ENCODE results near the gene FKBP3. TPM values are rescaled to one million over a fixed set of nuclear protein-coding genes. Genes with fewer than 3 reads are reported as not detected.
A peak's percentile ranks its signal among the peaks of the same experiment; 100 is the strongest.

FKBP3 gene
- total and polyA plus RNA-seq, 2 experiments from 2014 or later: 114 to 699 TPM

DNA sequence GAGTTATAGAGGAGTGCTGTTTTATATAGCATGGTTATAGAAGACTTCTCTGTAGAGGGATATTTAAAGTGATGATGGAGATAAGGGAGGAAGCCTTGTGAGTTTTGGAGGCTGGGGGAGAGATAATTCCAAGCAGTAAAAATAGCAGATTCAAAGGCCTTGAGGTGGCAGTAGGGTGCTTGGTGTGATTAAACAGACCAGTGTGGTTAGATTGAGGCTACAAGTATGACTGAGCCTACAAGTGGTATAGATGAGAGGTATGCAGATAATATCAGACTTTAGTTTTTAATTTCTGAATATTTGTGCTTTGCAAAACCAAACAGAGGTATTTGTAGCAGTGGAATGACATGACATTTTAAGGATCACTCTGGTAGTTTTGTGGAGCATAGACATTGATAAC lies 21.8 kb upstream of the FKBP3 start (continued):
- TF ChIP-seq, protein P1, sequence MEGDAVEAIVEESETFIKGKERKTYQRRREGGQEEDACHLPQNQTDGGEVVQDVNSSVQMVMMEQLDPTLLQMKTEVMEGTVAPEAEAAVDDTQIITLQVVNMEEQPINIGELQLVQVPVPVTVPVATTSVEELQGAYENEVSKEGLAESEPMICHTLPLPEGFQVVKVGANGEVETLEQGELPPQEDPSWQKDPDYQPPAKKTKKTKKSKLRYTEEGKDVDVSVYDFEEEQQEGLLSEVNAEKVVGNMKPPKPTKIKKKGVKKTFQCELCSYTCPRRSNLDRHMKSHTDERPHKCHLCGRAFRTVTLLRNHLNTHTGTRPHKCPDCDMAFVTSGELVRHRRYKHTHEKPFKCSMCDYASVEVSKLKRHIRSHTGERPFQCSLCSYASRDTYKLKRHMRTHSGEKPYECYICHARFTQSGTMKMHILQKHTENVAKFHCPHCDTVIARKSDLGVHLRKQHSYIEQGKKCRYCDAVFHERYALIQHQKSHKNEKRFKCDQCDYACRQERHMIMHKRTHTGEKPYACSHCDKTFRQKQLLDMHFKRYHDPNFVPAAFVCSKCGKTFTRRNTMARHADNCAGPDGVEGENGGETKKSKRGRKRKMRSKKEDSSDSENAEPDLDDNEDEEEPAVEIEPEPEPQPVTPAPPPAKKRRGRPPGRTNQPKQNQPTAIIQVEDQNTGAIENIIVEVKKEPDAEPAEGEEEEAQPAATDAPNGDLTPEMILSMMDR (conservative IDR thresholded peaks at IDR 0.05; ENCODE audit: low read depth in 2 of 2): no peak
- no peak for TF ChIP-seq CREB1 (CRISPR knock-in tag; IDR thresholded peaks at IDR 0.05; ENCODE audit: low read depth)
- no peak for TF ChIP-seq ZNF114 (CRISPR knock-in tag; IDR thresholded peaks at IDR 0.05)
- TF ChIP-seq ZNF331 (CRISPR knock-in tag; IDR thresholded peaks at IDR 0.05; ENCODE audit: low read depth): no peak
- no peak for TF ChIP-seq NANOG (IDR thresholded peaks at IDR 0.05; ENCODE audit: borderline replicate concordance)
- TF ChIP-seq EZH2phosphoT487 (IDR thresholded peaks at IDR 0.05; ENCODE audit: unreplicated experiment): no peak
- TF ChIP-seq, protein P2, sequence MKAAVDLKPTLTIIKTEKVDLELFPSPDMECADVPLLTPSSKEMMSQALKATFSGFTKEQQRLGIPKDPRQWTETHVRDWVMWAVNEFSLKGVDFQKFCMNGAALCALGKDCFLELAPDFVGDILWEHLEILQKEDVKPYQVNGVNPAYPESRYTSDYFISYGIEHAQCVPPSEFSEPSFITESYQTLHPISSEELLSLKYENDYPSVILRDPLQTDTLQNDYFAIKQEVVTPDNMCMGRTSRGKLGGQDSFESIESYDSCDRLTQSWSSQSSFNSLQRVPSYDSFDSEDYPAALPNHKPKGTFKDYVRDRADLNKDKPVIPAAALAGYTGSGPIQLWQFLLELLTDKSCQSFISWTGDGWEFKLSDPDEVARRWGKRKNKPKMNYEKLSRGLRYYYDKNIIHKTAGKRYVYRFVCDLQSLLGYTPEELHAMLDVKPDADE (IDR thresholded peaks at IDR 0.05): no peak

DNA sequence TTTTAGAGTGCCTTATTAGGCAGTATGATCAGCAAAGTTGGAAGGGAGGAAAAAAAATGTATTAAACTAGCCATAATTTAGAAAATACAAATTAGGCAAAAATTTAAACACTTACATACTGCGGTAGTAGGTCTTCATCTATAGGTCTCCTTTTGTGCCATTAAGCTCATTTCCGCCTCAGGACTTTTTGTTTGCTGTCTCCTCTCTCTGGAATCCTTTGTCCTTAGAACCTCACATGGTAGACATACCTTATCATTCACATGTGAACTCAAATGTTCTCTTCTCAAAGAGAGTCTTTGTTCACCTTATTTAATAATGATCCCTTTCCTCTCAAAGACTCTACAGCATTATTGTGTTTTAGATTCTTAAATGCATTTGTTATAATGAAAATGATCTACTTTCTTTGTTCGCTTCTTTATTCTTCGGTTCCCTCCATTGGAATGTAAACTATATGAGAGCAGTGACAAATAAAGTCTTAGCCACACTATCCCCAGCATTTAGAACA lies 16.2 kb upstream of the FKBP3 start:
- Histone ChIP-seq H3K27ac (ENCODE audit: low read depth) (no peak overlapping the region), H3K4me3 (no peak overlapping the region), H3K4me1 (ENCODE audit: insufficient read depth) (peaks cover 9% of the 10 kb centered on the region; the same call in 1 of the 2 replicates), H2AFZ (no peak overlapping the region), H3K36me3 (ENCODE audit: insufficient read depth) (no peaks in the 10 kb centered on the region), H4K20me1 (replicated peaks; ENCODE audit: insufficient read depth) (no peaks in the 10 kb centered on the region), H3K79me2 (replicated peaks; ENCODE audit: insufficient read depth) (0 out of 2 replicates have a peak, but pooled peaks cover 13% of the 10 kb centered on the region), H3K27me3 (ENCODE audit: insufficient read depth) (no peaks in the 10 kb centered on the region), H3K4me2 (no peak overlapping the region), H3F3A (replicated peaks; ENCODE audit: low read depth) (no peaks in the 10 kb centered on the region), H3K9me2 (ENCODE audit: insufficient read depth) (no peaks in the 10 kb centered on the region)
- peak; percentile 33 for DNase-seq (ENCODE audit: low spot score)
- ATAC-seq: no peak; the same call in 2 of the 3 replicates
- Mint-ChIP-seq H3K36me3 (ENCODE audit: low read depth) (peaks cover 10% of the 10 kb centered on the region; the same call in 2 of the 3 replicates), H3K27me3 (ENCODE audit: insufficient read depth, low read depth, poor library complexity) (no peaks in the 10 kb centered on the region), H3K4me3 (no peak overlapping the region), H3K4me1 (peaks cover 10% of the 10 kb centered on the region), H3K9me3 (no peaks in the 10 kb centered on the region), H3K27ac (peak overlapping the region; percentile 68)
- no peak for TF ChIP-seq JUNB (IDR thresholded peaks at IDR 0.05; ENCODE audit: unreplicated experiment)
- no peak for TF ChIP-seq CREB1 (CRISPR knock-in tag; IDR thresholded peaks at IDR 0.05; ENCODE audit: low read depth)
- no peak for TF ChIP-seq POLR2AphosphoS5 (IDR thresholded peaks at IDR 0.05; ENCODE audit: low read depth)
- no peak for TF ChIP-seq EZH2phosphoT487 (IDR thresholded peaks at IDR 0.05; ENCODE audit: unreplicated experiment)
- no peak for TF ChIP-seq NANOG (IDR thresholded peaks at IDR 0.05; ENCODE audit: borderline replicate concordance)
- TF ChIP-seq EZH2 (IDR thresholded peaks at IDR 0.05; ENCODE audit: low read depth, unreplicated experiment): no peak
- TF ChIP-seq, protein P3, sequence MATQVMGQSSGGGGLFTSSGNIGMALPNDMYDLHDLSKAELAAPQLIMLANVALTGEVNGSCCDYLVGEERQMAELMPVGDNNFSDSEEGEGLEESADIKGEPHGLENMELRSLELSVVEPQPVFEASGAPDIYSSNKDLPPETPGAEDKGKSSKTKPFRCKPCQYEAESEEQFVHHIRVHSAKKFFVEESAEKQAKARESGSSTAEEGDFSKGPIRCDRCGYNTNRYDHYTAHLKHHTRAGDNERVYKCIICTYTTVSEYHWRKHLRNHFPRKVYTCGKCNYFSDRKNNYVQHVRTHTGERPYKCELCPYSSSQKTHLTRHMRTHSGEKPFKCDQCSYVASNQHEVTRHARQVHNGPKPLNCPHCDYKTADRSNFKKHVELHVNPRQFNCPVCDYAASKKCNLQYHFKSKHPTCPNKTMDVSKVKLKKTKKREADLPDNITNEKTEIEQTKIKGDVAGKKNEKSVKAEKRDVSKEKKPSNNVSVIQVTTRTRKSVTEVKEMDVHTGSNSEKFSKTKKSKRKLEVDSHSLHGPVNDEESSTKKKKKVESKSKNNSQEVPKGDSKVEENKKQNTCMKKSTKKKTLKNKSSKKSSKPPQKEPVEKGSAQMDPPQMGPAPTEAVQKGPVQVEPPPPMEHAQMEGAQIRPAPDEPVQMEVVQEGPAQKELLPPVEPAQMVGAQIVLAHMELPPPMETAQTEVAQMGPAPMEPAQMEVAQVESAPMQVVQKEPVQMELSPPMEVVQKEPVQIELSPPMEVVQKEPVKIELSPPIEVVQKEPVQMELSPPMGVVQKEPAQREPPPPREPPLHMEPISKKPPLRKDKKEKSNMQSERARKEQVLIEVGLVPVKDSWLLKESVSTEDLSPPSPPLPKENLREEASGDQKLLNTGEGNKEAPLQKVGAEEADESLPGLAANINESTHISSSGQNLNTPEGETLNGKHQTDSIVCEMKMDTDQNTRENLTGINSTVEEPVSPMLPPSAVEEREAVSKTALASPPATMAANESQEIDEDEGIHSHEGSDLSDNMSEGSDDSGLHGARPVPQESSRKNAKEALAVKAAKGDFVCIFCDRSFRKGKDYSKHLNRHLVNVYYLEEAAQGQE (IDR thresholded peaks at IDR 0.05; ENCODE audit: unreplicated experiment): no peak
- TF ChIP-seq, protein P1 (conservative IDR thresholded peaks at IDR 0.05; ENCODE audit: low read depth in 2 of 2): no peak
- TF ChIP-seq ZNF331 (CRISPR knock-in tag; IDR thresholded peaks at IDR 0.05; ENCODE audit: low read depth): no peak
- no peak for TF ChIP-seq STAT1 (IDR thresholded peaks at IDR 0.05; ENCODE audit: unreplicated experiment)
- TF ChIP-seq ZNF114 (CRISPR knock-in tag; IDR thresholded peaks at IDR 0.05): no peak
